Measurements from ENCODE around the gene RPS6KA2. TPM values are rescaled to one million over a fixed set of nuclear protein-coding genes. Genes with fewer than 3 reads are reported as not detected.

The RPS6KA2 gene
- total and polyA plus RNA-seq, 2 donors (not counting 1 experiment from before 2014, with no cell fraction given) = 2.2 to 16.0 TPM

- H3K79me2 ChIP-seq (ENCODE audit: control insufficient read depth, insufficient read depth, low read length) = no peaks in the 10 kb centered on the region
- no peak for ATAC-seq (ENCODE audit: low read depth)
These were observed 33.2 kb upstream of the RPS6KA2 start for GRCh38 chr6:166660157-166660688.

GRCh38 chr6:166659581-166659980, 32.5 kb upstream of the RPS6KA2 start:
- Histone ChIP-seq H3K9ac (ENCODE audit: low read length) (no peak overlapping the region), H4K20me1 (ENCODE audit: control insufficient read depth, insufficient read depth, low read length, poor library complexity, severe bottlenecking) (no peaks in the 10 kb centered on the region), H3K4me2 (replicated peaks; ENCODE audit: low read depth, low read length, poor library complexity, severe bottlenecking) (no peak overlapping the region), H3K4me3 (ENCODE audit: control extremely low read depth in 1 of 5, extremely low read depth in 1 of 5, insufficient read depth in 1 of 5, low read depth in 2 of 5, low read length in 4 of 5) (no peak overlapping the region), H3K79me2 (ENCODE audit: control insufficient read depth, insufficient read depth, low read length) (no peaks in the 10 kb centered on the region), H3K9me3 (ENCODE audit: control extremely low read depth in 1 of 3, control insufficient read depth in 2 of 3, insufficient read depth in 1 of 3, low read length in 2 of 3) (no peaks in the 10 kb centered on the region), H3K27ac (ENCODE audit: low read length in 2 of 2) (no peak overlapping the region), H3K4me1 (ENCODE audit: control insufficient read depth in 2 of 2, insufficient read depth in 2 of 2, low read length in 2 of 2) (peaks cover 25 to 30% of the 10 kb centered on the region in 2 donors), H3K36me3 (replicated peaks in 1 of 2; ENCODE audit: control extremely low read depth in 1 of 2, control insufficient read depth in 1 of 2, extremely low read depth in 1 of 2, insufficient read depth in 2 of 2, low read length in 1 of 2) (no peaks in the 10 kb centered on the region), H3K27me3 (replicated peaks in 1 of 4; ENCODE audit: control extremely low read depth in 1 of 4, control insufficient read depth in 3 of 4, insufficient read depth in 4 of 4, low read length in 3 of 4) (peaks cover 0 to 21% (median 4%) of the 10 kb centered on the region in 4 experiments), H2AFZ (ENCODE audit: insufficient read depth, low read depth, low read length, poor library complexity, severe bottlenecking) (no peak overlapping the region)
- intact Hi-C loops (cut with micrococcal nuclease) = no loop called here
- DNase-seq = no peak
- ChIA-PET CTCF (no interaction called here), POLR2A (no interaction called here)
- H3K27ac Mint-ChIP-seq = no peak overlapping the region
- ATAC-seq (ENCODE audit: low read depth) = no peak
- peaks cover 37% of the 10 kb centered on the region for H3K27me3 Mint-ChIP-seq
- H3K4me3 Mint-ChIP-seq = no peak overlapping the region
- WGBS (ENCODE audit: insufficient coverage) = 92% methylated on average over 2 of the region's 13 CpGs
- peaks cover 26% of the 10 kb centered on the region for H3K4me1 Mint-ChIP-seq
- TF ChIP-seq CTCF (IDR thresholded peaks at IDR 0.05) (no peak), EZH2 (IDR thresholded peaks at IDR 0.05; ENCODE audit: borderline replicate concordance, insufficient read depth, low read depth, low read length, poor library complexity, severe bottlenecking) (no peak)
- no peaks in the 10 kb centered on the region for H3K9me3 Mint-ChIP-seq (ENCODE audit: insufficient read depth)

More at GRCh38 chr6:166660157-166660688, 33.2 kb upstream of the RPS6KA2 start:
- POLR2A ChIA-PET = no interaction called here
- intact Hi-C loops (cut with micrococcal nuclease) = no loop called here
- Histone ChIP-seq H3K4me3 (ENCODE audit: control extremely low read depth in 1 of 5, extremely low read depth in 1 of 5, insufficient read depth in 1 of 5, low read depth in 2 of 5, low read length in 4 of 5) (no peak overlapping the region), H3K9me3 (ENCODE audit: control extremely low read depth in 1 of 3, control insufficient read depth in 2 of 3, insufficient read depth in 1 of 3, low read length in 2 of 3) (no peaks in the 10 kb centered on the region), H3K27me3 (replicated peaks in 1 of 4; ENCODE audit: control extremely low read depth in 1 of 4, control insufficient read depth in 3 of 4, insufficient read depth in 4 of 4, low read length in 3 of 4) (peaks cover 0 to 24% (median 5%) of the 10 kb centered on the region in 4 experiments), H3K4me2 (replicated peaks; ENCODE audit: low read depth, low read length, poor library complexity, severe bottlenecking) (no peak overlapping the region), H2AFZ (ENCODE audit: insufficient read depth, low read depth, low read length, poor library complexity, severe bottlenecking) (no peak overlapping the region), H3K9ac (ENCODE audit: low read length) (no peak overlapping the region), H3K36me3 (replicated peaks in 1 of 2; ENCODE audit: control extremely low read depth in 1 of 2, control insufficient read depth in 1 of 2, extremely low read depth in 1 of 2, insufficient read depth in 2 of 2, low read length in 1 of 2) (no peaks in the 10 kb centered on the region), H4K20me1 (ENCODE audit: control insufficient read depth, insufficient read depth, low read length, poor library complexity, severe bottlenecking) (no peaks in the 10 kb centered on the region), H3K27ac (ENCODE audit: low read length in 2 of 2) (no peak overlapping the region), H3K4me1 (ENCODE audit: control insufficient read depth in 2 of 2, insufficient read depth in 2 of 2, low read length in 2 of 2) (peaks cover 25 to 30% of the 10 kb centered on the region in 2 donors)
- H3K9me3 Mint-ChIP-seq (ENCODE audit: insufficient read depth) = no peaks in the 10 kb centered on the region
- TF ChIP-seq CTCF (IDR thresholded peaks at IDR 0.05) (no peak), EZH2 (IDR thresholded peaks at IDR 0.05; ENCODE audit: borderline replicate concordance, insufficient read depth, low read depth, low read length, poor library complexity, severe bottlenecking) (no peak)
- H3K4me3 Mint-ChIP-seq = no peak overlapping the region
- H3K27me3 Mint-ChIP-seq = peaks cover 37% of the 10 kb centered on the region
- 88% methylated on average over 3 of the region's 5 CpGs for WGBS (ENCODE audit: insufficient coverage)
- no peak overlapping the region for H3K27ac Mint-ChIP-seq
- peaks cover 26% of the 10 kb centered on the region for H3K4me1 Mint-ChIP-seq
- CTCF ChIA-PET = no interaction called here
- no peak for DNase-seq

Measured in B cell (primary cell).